Ovary (tissue), 9 donors: ENCODE data around the gene PLPP7. TPM values are rescaled to one million over a fixed set of nuclear protein-coding genes. Genes with fewer than 3 reads are reported as not detected.

Source experiments
- DNase-seq, 5 donors: peaks; one replicate each; pipeline ENCODE4 v3.0.0-alpha.2; 2019 to 2020
- H3K27ac ChIP-seq, 2 donors: fragments of 200-600 bp; one replicate each; pipeline versions ENCODE4 v1.5.1 to v1.8.0; 2019 to 2022
- H3K27me3 ChIP-seq: fragments of 200-600 bp; one replicate; pipeline ENCODE4 v1.8.0; 2022
- H3K36me3 ChIP-seq: fragments of 200-600 bp; sonication (generic); one replicate; pipeline ENCODE4 v1.5.1; 2019
- H3K4me1 ChIP-seq: one replicate; pipeline ENCODE4 v1.8.1; 2013; ENCODE audit warnings: mild to moderate bottlenecking, moderate library complexity; ENCODE audit not compliant: insufficient read depth
- H3K4me3 ChIP-seq: fragments of 200-600 bp; sonication (generic); one replicate; pipeline ENCODE4 v1.5.1; 2017
- H3K9me3 ChIP-seq, 2 donors: fragments of 200-600 bp in 1 of 2; sonication (generic) in 1 of 2; one replicate each; pipeline versions ENCODE4 v1.5.1 to v1.8.1; 2013 to 2019; ENCODE audit warnings: mild to moderate bottlenecking in 1 of 2, moderate library complexity in 1 of 2
- CTCF ChIP-seq, 3 donors: fragments of 450-650 bp in 2 of 3; fragments of 200-600 bp in 1 of 3; IDR thresholded peaks; one replicate each; pipeline versions ENCODE4 v1.5.1 to v1.8.0; 2016 to 2022; ENCODE audit warnings: antibody characterized with exemption in 3 of 3, mild to moderate bottlenecking in 1 of 3
- EP300 ChIP-seq: sonication (generic); formaldehyde crosslinking; IDR thresholded peaks from one replicate; pipeline ENCODE4 v1.6.1; 2017; ENCODE audit warnings: antibody characterized with exemption
- POLR2A ChIP-seq: fragments of 450-650 bp; IDR thresholded peaks from one replicate; pipeline ENCODE4 v1.6.1; 2017; ENCODE audit warnings: antibody characterized with exemption, mild to moderate bottlenecking, moderate library complexity
- WGBS, 3 donors: extraction: QIAGEN DNeasy Blood & Tissue Kit in 1 of 3; methylation state at CpG; one replicate each; pipeline versions ENCODE4 v1.1.5 to v1.1.7; 2013 to 2017; 5-methylcytosine and 5-hydroxymethylcytosine counted together
- intact Hi-C, 4 donors: fragments of 100-400 bp; cut with DNase I; formaldehyde crosslinking; loops; one replicate each; pipeline versions ENCODE4 v1.11.0 to v1.15.1; 2022 to 2023
- polyA plus RNA-seq, 2 donors: library from polyadenylated mRNA; stranded (reverse); fragments of 200-250 nt in 1 of 2; fragments of 350-450 nt in 1 of 2; fragmentation: Illumina TruSeq in 1 of 2; extraction: RNeasy Lipid Tissue Mini Kit (QIAGEN cat#74804) in 1 of 2; gene quantifications; one replicate each; pipeline ENCODE4 v1.2.3, GENCODE V29; 2013 to 2014
- total RNA-seq, 7 donors: library from RNA; depleted of rRNA in 2 of 7; stranded (reverse); fragments of >200 nt in 2 of 7; fragmentation: NEBNext Ultra II Directional in 3 of 7; extraction: Animal tissue kit (Norgen Biotek cat#: 25700) in 3 of 7; gene quantifications; one replicate each; pipeline versions ENCODE4 v1.1.0 to v1.2.4, GENCODE V29; 2016 to 2023
- donor health status: DM: no; HTN: no; CAD: no; lungs with moderate emphysema.
- donor health status: DM: no; HTN: no; CAD: no.
- donor health status: Bipolar disorder and iron deficiency.
- donor health status: DM: yes; HTN: yes; CAD: no.
- donor health status: DM: no; HTN: no; CAD: no.
- donor health status: DM: yes; HTN: yes; CAD: no.

The PLPP7 gene
- total and polyA plus RNA-seq, 9 donors, result 3.6 to 12.0 (median 11.0) TPM

- WGBS, 3 donors, result 82 to 83% (median 82%) methylated on average over 19 of the region's 19 CpGs
- no peaks in the 10 kb centered on the region for H3K36me3 ChIP-seq
- no peak for DNase-seq
- no peaks in the 10 kb centered on the region for H3K4me1 ChIP-seq
- H3K27me3 ChIP-seq, result no peaks in the 10 kb centered on the region
- H3K27ac ChIP-seq, result no peak overlapping the region
- no peaks in the 10 kb centered on the region for H3K9me3 ChIP-seq
- H3K4me3 ChIP-seq, result no peak overlapping the region
- intact Hi-C loops, result no loop called here
- TF ChIP-seq POLR2A (no peak), EP300 (no peak), CTCF (IDR thresholded peaks at IDR 0.05) (no peak)
Observed at GRCh38 chr9:131304676-131305355, 15.3 kb downstream of the PLPP7 start.

DNA sequence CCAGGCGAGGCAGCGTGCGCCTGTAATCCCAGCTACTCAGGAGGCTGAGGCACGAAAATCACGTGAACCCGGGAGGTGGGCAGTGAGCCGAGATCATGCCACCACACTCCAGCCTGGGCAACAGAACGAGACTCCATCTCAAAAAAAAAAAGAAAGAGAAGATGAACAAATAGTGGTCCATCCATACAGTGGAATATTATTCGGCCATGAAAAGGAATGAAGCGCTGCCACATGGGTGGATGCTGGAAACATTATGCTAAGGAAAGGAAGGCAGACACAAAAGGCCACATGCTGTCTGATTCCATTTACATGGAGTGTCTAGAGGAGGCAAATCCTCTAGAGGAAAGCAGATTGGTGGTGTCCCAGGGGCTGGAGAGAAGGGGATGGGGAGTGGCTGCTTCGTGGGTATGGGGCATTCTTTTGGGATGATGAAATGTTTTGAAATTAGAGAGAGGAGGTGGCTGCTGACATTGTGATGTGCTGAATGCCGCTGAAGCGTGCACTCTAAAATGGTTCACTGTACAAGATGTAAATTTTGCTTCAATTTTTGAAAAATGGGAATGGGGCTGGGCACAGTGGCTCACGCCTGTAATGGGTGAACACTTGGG is 17.0 kb downstream of the PLPP7 start:
- DNase-seq, result no peak
- Histone ChIP-seq H3K27ac (no peak overlapping the region), H3K4me1 (no peaks in the 10 kb centered on the region), H3K9me3 (no peaks in the 10 kb centered on the region), H3K36me3 (no peaks in the 10 kb centered on the region), H3K4me3 (no peak overlapping the region), H3K27me3 (no peaks in the 10 kb centered on the region)
- intact Hi-C loops, result no loop called here
- TF ChIP-seq EP300 (no peak), CTCF (IDR thresholded peaks at IDR 0.05) (no peak), POLR2A (no peak)
- WGBS, 3 donors, result 92 to 94% (median 93%) methylated on average over 14 of the region's 14 CpGs

- no peaks in the 10 kb centered on the region for H3K9me3 ChIP-seq
- intact Hi-C loops, result no loop called here
- H3K27me3 ChIP-seq, result no peaks in the 10 kb centered on the region
- 89 to 93% (median 92%) methylated on average over 31 of the region's 31 CpGs for WGBS, 3 donors
- no peaks in the 10 kb centered on the region for H3K4me1 ChIP-seq
- no peaks in the 10 kb centered on the region for H3K36me3 ChIP-seq
- H3K4me3 ChIP-seq, result no peak overlapping the region
- no peak for DNase-seq
- no peak overlapping the region for H3K27ac ChIP-seq
- TF ChIP-seq EP300 (no peak), CTCF (IDR thresholded peaks at IDR 0.05) (no peak), POLR2A (no peak)
Observed at GRCh38 chr9:131307974-131308373, 18.5 kb downstream of the PLPP7 start.

DNA sequence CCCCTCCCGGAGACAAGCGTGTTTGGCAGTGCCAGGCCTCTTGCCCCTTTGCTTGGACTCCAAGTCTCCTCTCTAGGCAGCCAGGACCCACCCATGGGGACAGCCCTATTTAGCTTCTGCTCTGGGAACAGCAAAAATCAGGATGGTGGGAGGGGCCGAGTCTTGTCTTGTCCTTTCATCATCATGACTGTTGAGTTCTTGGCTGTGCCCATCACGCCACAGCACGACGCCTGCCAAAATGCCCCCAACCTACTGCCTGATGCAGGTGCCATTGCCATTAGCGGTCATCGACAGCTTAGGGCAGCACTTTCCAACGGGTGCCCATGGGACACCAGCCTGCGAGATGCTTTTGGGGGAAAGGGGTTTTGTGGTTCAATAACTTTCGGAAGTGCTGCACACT is 18.9 kb downstream of the PLPP7 start:
- Histone ChIP-seq H3K27ac (no peak overlapping the region), H3K27me3 (no peaks in the 10 kb centered on the region), H3K4me3 (no peak overlapping the region), H3K9me3 (no peaks in the 10 kb centered on the region), H3K4me1 (no peaks in the 10 kb centered on the region), H3K36me3 (no peaks in the 10 kb centered on the region)
- TF ChIP-seq EP300 (no peak), POLR2A (no peak), CTCF (IDR thresholded peaks at IDR 0.05) (no peak)
- no peak for DNase-seq
- 88 to 94% (median 91%) methylated on average over 11 of the region's 11 CpGs for WGBS, 3 donors
- intact Hi-C loops, result no loop called here
